ENCODE results near the gene FOXD4. TPM values are rescaled to one million over a fixed set of nuclear protein-coding genes. Genes with fewer than 3 reads are reported as not detected.
"Not testable (repeated sequence)": the region's sequence is repeated elsewhere in the genome, so short reads cannot be mapped to it uniquely, and the experiment has no call there.

Gene FOXD4
- total RNA-seq, 1 experiment from 2014 or later, result 0.24 TPM

GRCh38 chr9:108742-109495 is 9.3 kb downstream of the FOXD4 start:
- not testable (repeated sequence) for H3K4me3 ChIP-seq; H3K4me1 ChIP-seq (replicated peaks); H3K36me3 ChIP-seq; H3K27me3 ChIP-seq (replicated peaks); H3K27ac ChIP-seq; H3K9me3 ChIP-seq (replicated peaks); DNase-seq (ENCODE audit: low read depth in 1 of 2, low spot score in 2 of 2)

- H3K27ac ChIP-seq; H3K27me3 ChIP-seq (replicated peaks); H3K4me1 ChIP-seq (replicated peaks); H3K9me3 ChIP-seq (replicated peaks); H3K4me3 ChIP-seq; H3K36me3 ChIP-seq; DNase-seq (ENCODE audit: low read depth in 1 of 2, low spot score in 2 of 2): not testable (repeated sequence)
These were observed 12.2 kb downstream of the FOXD4 start for GRCh38 chr9:105991-106390.

- not testable (repeated sequence) for H3K4me3 ChIP-seq; DNase-seq (ENCODE audit: low read depth in 1 of 2, low spot score in 2 of 2); H3K27ac ChIP-seq; H3K4me1 ChIP-seq (replicated peaks); H3K9me3 ChIP-seq (replicated peaks); H3K36me3 ChIP-seq; H3K27me3 ChIP-seq (replicated peaks)
These were observed 17.8 kb downstream of the FOXD4 start for GRCh38 chr9:100430-100829.

- not testable (repeated sequence) for H3K27ac ChIP-seq; H3K9me3 ChIP-seq (replicated peaks); H3K4me3 ChIP-seq; H3K27me3 ChIP-seq (replicated peaks); DNase-seq (ENCODE audit: low read depth in 1 of 2, low spot score in 2 of 2); H3K36me3 ChIP-seq; H3K4me1 ChIP-seq (replicated peaks)
These were observed 18.4 kb downstream of the FOXD4 start for GRCh38 chr9:99867-100266.

GRCh38 chr9:98775-99174 is 19.4 kb downstream of the FOXD4 start:
- H3K4me1 ChIP-seq (replicated peaks); H3K36me3 ChIP-seq; H3K27me3 ChIP-seq (replicated peaks); H3K9me3 ChIP-seq (replicated peaks); DNase-seq (ENCODE audit: low read depth in 1 of 2, low spot score in 2 of 2); H3K4me3 ChIP-seq; H3K27ac ChIP-seq: not testable (repeated sequence)

GRCh38 chr9:94992-95391 is 23.2 kb downstream of the FOXD4 start:
- H3K4me1 ChIP-seq (replicated peaks); H3K27me3 ChIP-seq (replicated peaks); H3K9me3 ChIP-seq (replicated peaks); H3K36me3 ChIP-seq; H3K27ac ChIP-seq; H3K4me3 ChIP-seq; DNase-seq (ENCODE audit: low read depth in 1 of 2, low spot score in 2 of 2): not testable (repeated sequence)

- H3K9me3 ChIP-seq (replicated peaks); H3K27ac ChIP-seq; H3K27me3 ChIP-seq (replicated peaks); H3K4me1 ChIP-seq (replicated peaks); H3K36me3 ChIP-seq; H3K4me3 ChIP-seq; DNase-seq (ENCODE audit: low read depth in 1 of 2, low spot score in 2 of 2): not testable (repeated sequence)
These were observed 23.9 kb downstream of the FOXD4 start for GRCh38 chr9:94323-94722.

DNA sequence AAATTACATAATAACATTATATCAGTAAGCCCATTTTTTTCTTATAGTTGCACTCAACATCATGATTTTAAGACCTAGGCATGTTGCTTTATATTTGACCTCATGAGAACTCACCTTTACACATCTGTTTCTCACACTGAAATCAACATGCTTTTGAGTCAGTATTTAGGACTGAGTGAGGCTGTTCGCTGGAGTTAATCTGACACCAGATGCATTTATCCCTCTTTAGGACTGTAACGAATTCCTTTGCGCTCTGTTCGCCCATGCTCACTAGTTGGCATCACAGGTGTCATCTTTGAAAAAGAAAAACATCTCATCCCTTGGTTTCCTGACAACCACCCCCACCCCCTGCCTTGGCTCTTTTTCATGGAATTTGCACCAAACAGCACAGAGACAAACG is 24.3 kb downstream of the FOXD4 start:
- DNase-seq (ENCODE audit: low read depth in 1 of 2, low spot score in 2 of 2); H3K27me3 ChIP-seq (replicated peaks); H3K36me3 ChIP-seq; H3K4me3 ChIP-seq; H3K9me3 ChIP-seq (replicated peaks); H3K4me1 ChIP-seq (replicated peaks); H3K27ac ChIP-seq: not testable (repeated sequence)

DNA sequence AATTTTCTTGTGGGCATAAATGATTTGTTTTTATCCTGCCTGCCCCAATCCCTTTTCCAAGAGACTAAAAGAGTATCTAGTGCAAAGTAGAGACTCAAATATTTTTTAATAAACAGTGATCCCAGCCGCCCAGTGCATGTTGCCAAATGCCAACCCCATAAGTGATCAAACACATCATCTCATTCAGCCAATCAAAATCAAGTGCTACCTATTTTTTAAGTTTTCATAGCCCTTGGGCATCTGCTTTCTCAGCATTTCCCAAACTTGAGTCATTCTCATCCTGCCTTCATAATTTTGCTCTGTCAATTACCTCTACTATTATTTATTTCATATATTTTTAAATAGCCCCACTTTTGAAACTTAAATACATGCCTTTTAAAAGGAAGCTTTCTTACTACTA is 27.4 kb downstream of the FOXD4 start:
- H3K9me3 ChIP-seq (replicated peaks); H3K4me3 ChIP-seq; H3K4me1 ChIP-seq (replicated peaks); DNase-seq (ENCODE audit: low read depth in 1 of 2, low spot score in 2 of 2); H3K27me3 ChIP-seq (replicated peaks); H3K36me3 ChIP-seq; H3K27ac ChIP-seq: not testable (repeated sequence)

- not testable (repeated sequence) for DNase-seq (ENCODE audit: low read depth in 1 of 2, low spot score in 2 of 2); H3K9me3 ChIP-seq (replicated peaks); H3K4me3 ChIP-seq; H3K36me3 ChIP-seq; H3K4me1 ChIP-seq (replicated peaks); H3K27ac ChIP-seq; H3K27me3 ChIP-seq (replicated peaks)
These were observed 29.7 kb downstream of the FOXD4 start for GRCh38 chr9:88396-89037.

DNA sequence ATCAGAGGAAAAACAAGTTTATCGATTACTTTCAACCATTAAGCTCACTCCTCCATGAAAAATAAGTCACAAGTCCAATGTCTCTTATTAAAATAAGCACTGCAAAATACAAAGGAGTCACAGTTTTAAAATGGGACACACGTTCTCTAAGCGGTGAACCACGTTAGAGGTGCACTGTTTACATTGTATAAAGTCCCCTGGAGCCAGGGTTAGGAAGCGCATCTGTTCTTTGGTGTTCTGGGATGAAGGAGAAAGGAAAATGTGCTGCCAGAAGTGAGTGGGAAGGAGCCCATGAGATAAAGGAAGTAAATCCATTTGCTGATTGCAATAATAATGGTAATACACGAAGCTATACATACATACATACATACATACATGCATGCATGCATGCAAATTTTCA is 30.4 kb downstream of the FOXD4 start:
- H3K4me3 ChIP-seq; H3K4me1 ChIP-seq (replicated peaks); H3K27me3 ChIP-seq (replicated peaks); H3K36me3 ChIP-seq; H3K9me3 ChIP-seq (replicated peaks); H3K27ac ChIP-seq; DNase-seq (ENCODE audit: low read depth in 1 of 2, low spot score in 2 of 2): not testable (repeated sequence)

GRCh38 chr9:87105-87504 is 31.1 kb downstream of the FOXD4 start:
- not testable (repeated sequence) for H3K27ac ChIP-seq; DNase-seq (ENCODE audit: low read depth in 1 of 2, low spot score in 2 of 2); H3K4me3 ChIP-seq; H3K4me1 ChIP-seq (replicated peaks); H3K27me3 ChIP-seq (replicated peaks); H3K36me3 ChIP-seq; H3K9me3 ChIP-seq (replicated peaks)

DNA sequence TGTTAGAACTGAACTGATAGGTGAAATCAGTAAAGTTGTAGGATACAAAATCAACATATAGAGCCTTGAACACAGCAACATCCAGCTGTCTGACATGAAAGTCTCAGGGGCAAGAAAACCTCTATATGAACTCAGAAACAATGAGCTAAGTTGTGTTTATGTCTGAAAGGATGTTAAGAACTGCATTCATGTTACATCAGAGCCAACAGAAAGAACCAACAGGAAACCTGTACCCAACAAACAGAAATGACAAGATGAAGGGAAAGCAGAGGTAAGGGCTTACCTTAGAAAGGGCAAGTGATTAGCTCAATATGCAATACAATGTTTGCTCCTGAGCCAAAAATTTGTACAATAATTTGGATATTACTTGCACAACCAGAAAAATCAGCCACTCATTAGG is 31.5 kb downstream of the FOXD4 start:
- not testable (repeated sequence) for H3K36me3 ChIP-seq; H3K4me1 ChIP-seq (replicated peaks); DNase-seq (ENCODE audit: low read depth in 1 of 2, low spot score in 2 of 2); H3K4me3 ChIP-seq; H3K27me3 ChIP-seq (replicated peaks); H3K9me3 ChIP-seq (replicated peaks); H3K27ac ChIP-seq

GRCh38 chr9:82932-83689 is 35.1 kb downstream of the FOXD4 start:
- DNase-seq (ENCODE audit: low read depth in 1 of 2, low spot score in 2 of 2); H3K9me3 ChIP-seq (replicated peaks); H3K36me3 ChIP-seq; H3K4me1 ChIP-seq (replicated peaks); H3K27ac ChIP-seq; H3K4me3 ChIP-seq; H3K27me3 ChIP-seq (replicated peaks): not testable (repeated sequence)

All from SJSA1 (cell line).